K562 (cell line): ENCODE results near the gene CFAP157. TPM values are rescaled to one million over a fixed set of nuclear protein-coding genes. Genes with fewer than 3 reads are reported as not detected.

ENCODE experiments used
- ATF7 ChIP-seq: fragments of 450-650 bp; IDR thresholded peaks from 2 replicates; pipeline ENCODE4 v1.7.1; 2014; ENCODE audit warnings: mild to moderate bottlenecking, moderate library complexity
- BMI1 ChIP-seq: fragments of 150-350 bp; IDR thresholded peaks from 2 replicates; pipeline ENCODE4 v1.6.1; 2014; ENCODE audit warnings: low read length
- CBFA2T2 ChIP-seq: fragments of 450-650 bp; conservative IDR thresholded peaks from 2 replicates; pipeline ENCODE4 v1.6.1; 2017; ENCODE audit warnings: mild to moderate bottlenecking
- DACH1 ChIP-seq: fragments of 450-650 bp; IDR thresholded peaks from 2 replicates; pipeline ENCODE4 v1.6.1; 2018; ENCODE audit not compliant: partially characterized antibody
- E2F4 ChIP-seq: sonication (generic); formaldehyde crosslinking; IDR thresholded peaks from 2 replicates; pipeline ENCODE4 v1.8.0; 2022; ENCODE audit warnings: mild to moderate bottlenecking, low read depth, missing genetic modification reagents
- FOSL1 ChIP-seq: fragments of 200-800 bp; sonication (Bioruptor generic); conservative IDR thresholded peaks from 2 replicates; pipeline ENCODE4 v1.6.1; 2016; ENCODE audit warnings: missing genetic modification characterization, missing compliant biosample characterization
- FOXJ2 ChIP-seq: fragments of 200-800 bp; sonication (Bioruptor generic); IDR thresholded peaks from 2 replicates; pipeline ENCODE4 v1.6.1; 2016; ENCODE audit warnings: missing genetic modification characterization, missing compliant biosample characterization
- GATAD2B ChIP-seq: fragments of 450-650 bp; IDR thresholded peaks from 2 replicates; pipeline ENCODE4 v1.6.1; 2017; ENCODE audit warnings: mild to moderate bottlenecking, borderline replicate concordance
- GTF3C2 ChIP-seq: IDR thresholded peaks from 3 replicates; pipeline ENCODE4 v1.6.1; 2011; ENCODE audit warnings: borderline replicate concordance, mild to moderate bottlenecking, moderate library complexity; ENCODE audit not compliant: insufficient read length; ENCODE audit errors: extremely low read depth
- KDM1A ChIP-seq, 2 experiments: fragments of 450-650 bp; IDR thresholded peaks; 2 replicates each; pipeline ENCODE4 v1.6.1; 2016; ENCODE audit warnings: mild to moderate bottlenecking in 2 of 2
- MIER1 ChIP-seq: fragments of 450-650 bp; IDR thresholded peaks from 2 replicates; pipeline ENCODE4 v1.6.1; 2016; ENCODE audit warnings: antibody characterized with exemption, mild to moderate bottlenecking, low read depth
- MYNN ChIP-seq, 2 experiments: sonication (generic); formaldehyde crosslinking in 1 of 2; IDR thresholded peaks; 2 replicates each; pipeline versions ENCODE4 v1.5.0 to v1.6.1; 2016 to 2020; ENCODE audit warnings: antibody characterized with exemption in 1 of 2, missing genetic modification reagents in 1 of 2
- NFIX ChIP-seq: fragments of 250-450 bp; sonication (Bioruptor Pico); IDR thresholded peaks from 2 replicates; pipeline ENCODE4 v1.4.0; 2020; ENCODE audit warnings: low read depth, mild to moderate bottlenecking, moderate library complexity
- PRDM10 ChIP-seq: fragments of 450-650 bp; IDR thresholded peaks from 2 replicates; pipeline ENCODE4 v1.6.1; 2018; ENCODE audit not compliant: partially characterized antibody
- SMARCA4 ChIP-seq: fragments of 450-650 bp; IDR thresholded peaks from 2 replicates; pipeline ENCODE4 v1.6.1; 2016
- SOX6 ChIP-seq: fragments of 450-650 bp; IDR thresholded peaks from 2 replicates; pipeline ENCODE4 v1.6.1; 2014; ENCODE audit warnings: mild to moderate bottlenecking
- SP1 ChIP-seq: sonication (generic); formaldehyde crosslinking; IDR thresholded peaks from 2 replicates; pipeline ENCODE4 v1.8.1; 2022; ENCODE audit warnings: mild to moderate bottlenecking, missing genetic modification reagents
- TAL1 ChIP-seq: fragments of 450-650 bp; IDR thresholded peaks from 2 replicates; pipeline ENCODE4 v1.6.1; 2016; ENCODE audit warnings: mild to moderate bottlenecking
- TEAD1 ChIP-seq, 2 experiments: fragments of 450-650 bp in 1 of 2; sonication (generic) in 1 of 2; formaldehyde crosslinking; IDR thresholded peaks; 2 replicates each; pipeline versions ENCODE4 v1.4.0 to v1.8.0; 2020 to 2022; ENCODE audit warnings: mild to moderate bottlenecking in 2 of 2, missing genetic modification reagents in 1 of 2
- ZFPM2 ChIP-seq: fragments of 250-450 bp; sonication (Bioruptor Pico); IDR thresholded peaks from 2 replicates; pipeline ENCODE4 v1.5.1; 2022; ENCODE audit warnings: mild to moderate bottlenecking
- ZNF12 ChIP-seq: sonication (generic); formaldehyde crosslinking; IDR thresholded peaks from 2 replicates; pipeline ENCODE4 v1.4.0; 2020; ENCODE audit warnings: mild to moderate bottlenecking, missing genetic modification reagents
- ZNF124 ChIP-seq: sonication (generic); formaldehyde crosslinking; IDR thresholded peaks from 2 replicates; pipeline ENCODE4 v1.8.1; 2022; ENCODE audit warnings: missing genetic modification reagents
- ZSCAN32 ChIP-seq: fragments of 450-650 bp; formaldehyde crosslinking; IDR thresholded peaks from 2 replicates; pipeline ENCODE4 v1.4.0; 2020; ENCODE audit warnings: mild to moderate bottlenecking, moderate library complexity
- polyA plus RNA-seq, 8 experiments: library from polyadenylated mRNA; depleted of rRNA in 4 of 8; stranded (reverse) in 5 of 8; unstranded in 3 of 8; fragments of >200 nt; fragmentation: Nextera tagmentation in 2 of 8; fragmentation: Illumina TruSeq in 1 of 8; extraction: Ambion mirVana in 2 of 8; extraction: Trizol in 1 of 8; gene quantifications; 2 replicates each; pipeline versions ENCODE4 v1.2.1 to v1.2.3, GENCODE V29; 2011 to 2014; ENCODE audit warnings: inconsistent platforms in 1 of 8, missing spikeins in 1 of 8
- total RNA-seq, 7 experiments: library from RNA; depleted of rRNA in 6 of 7; stranded (reverse); fragments of >200 nt in 6 of 7; fragmentation: Illumina TruSeq in 2 of 7; extraction: Trizol in 2 of 7; gene quantifications; 2 replicates each; pipeline versions ENCODE4 v1.2.1 to v1.2.3, GENCODE V29; 2011 to 2021; ENCODE audit warnings: low replicate concordance in 1 of 7

Gene CFAP157
- total and polyA plus RNA-seq, 9 of the 15 experiments (the other 6 are each of a cell fraction or from before 2014, with no cell fraction given) = 0.03 TPM; not detected in 8

- 0 out of 2 replicates have a peak, but pooled peaks have one; percentile 16 for TF ChIP-seq ZNF12
- TF ChIP-seq BMI1 = peak; percentile 63; the same call in 1 of the 2 replicates
- TF ChIP-seq ATF7 = 0 out of 2 replicates have a peak, but pooled peaks have one; percentile 10
- TF ChIP-seq GATAD2B = no peak
- TF ChIP-seq GTF3C2 = no peak
- no peak for TF ChIP-seq ZNF124
- no peak for TF ChIP-seq NFIX
- TF ChIP-seq TAL1 = peak; percentile 14; the same call in 1 of the 2 replicates
- TF ChIP-seq SOX6 = no peak
- TF ChIP-seq FOSL1 (tag) = peak; percentile 41; the same call in 1 of the 2 replicates
- TF ChIP-seq MYNN (IDR thresholded peaks at IDR 0.05) = peak; percentile 98
- TF ChIP-seq MYNN (CRISPR knock-in tag; IDR thresholded peaks at IDR 0.05) = peak; percentile 82
- TF ChIP-seq PRDM10 = peak; percentile 39
- TF ChIP-seq SP1 = peak; percentile 38; the same call in 1 of the 2 replicates
- no peak for TF ChIP-seq ZFPM2
- TF ChIP-seq MIER1 = peak; percentile 49; the same call in 1 of the 2 replicates
- TF ChIP-seq ZSCAN32 (CRISPR knock-in tag) = no peak
- TF ChIP-seq E2F4 = no peak
- peak; percentile 44 for TF ChIP-seq CBFA2T2
- peak; percentile 71 to 76 for TF ChIP-seq KDM1A (IDR thresholded peaks at IDR 0.05)
- 0 out of 2 replicates have a peak, but pooled peaks have one; percentile 38 for TF ChIP-seq FOXJ2 (tag)
- peak; percentile 28 for TF ChIP-seq DACH1
- no peak for TF ChIP-seq SMARCA4
- peak in 1 of 2 experiments; percentile 50; a peak in 1 of 4 replicates for TF ChIP-seq TEAD1 (CRISPR knock-in tag; IDR thresholded peaks at IDR 0.05)
Observed at GRCh38 chr9:127742435-127743088, 35.8 kb downstream of the CFAP157 start (continued).
